ENCODE results near the gene NEUROG2.

NEUROG2 gene

GRCh38 chr4:112511093-112511802, 4.7 kb downstream of the NEUROG2 start:
- Histone ChIP-seq H3K27ac (no peak overlapping the region), H3K4me3 (peak overlapping the region; percentile 18 to 21), H3K27me3 (peaks cover 3 to 87% of the 10 kb centered on the region in 2 donors), H3K36me3 (no peaks in the 10 kb centered on the region), H3K9me3 (no peaks in the 10 kb centered on the region), H3K4me1 (peaks cover 0 to 47% (median 38%) of the 10 kb centered on the region in 4 donors)
- no peak for TF ChIP-seq CTCF (IDR thresholded peaks at IDR 0.05)
- no peak for DNase-seq
- intact Hi-C loops (cut with DNase I; ENCODE audit: low total_unique reads): no loop called here

- peaks cover 0 to 40% (median 30%) of the 10 kb centered on the region in 4 donors for H3K4me1 ChIP-seq
- DNase-seq: peak in 1 of 2 donors; percentile 62
- peaks cover 3 to 85% of the 10 kb centered on the region in 2 donors for H3K27me3 ChIP-seq
- intact Hi-C loops (cut with DNase I; ENCODE audit: low total_unique reads): no loop called here
- H3K4me3 ChIP-seq: peak overlapping the region; percentile 18 to 21
- H3K27ac ChIP-seq: no peak overlapping the region
- H3K9me3 ChIP-seq: no peaks in the 10 kb centered on the region
- no peaks in the 10 kb centered on the region for H3K36me3 ChIP-seq
- no peak for TF ChIP-seq CTCF (IDR thresholded peaks at IDR 0.05)
These were observed 5.5 kb downstream of the NEUROG2 start for GRCh38 chr4:112510291-112511092.

DNA sequence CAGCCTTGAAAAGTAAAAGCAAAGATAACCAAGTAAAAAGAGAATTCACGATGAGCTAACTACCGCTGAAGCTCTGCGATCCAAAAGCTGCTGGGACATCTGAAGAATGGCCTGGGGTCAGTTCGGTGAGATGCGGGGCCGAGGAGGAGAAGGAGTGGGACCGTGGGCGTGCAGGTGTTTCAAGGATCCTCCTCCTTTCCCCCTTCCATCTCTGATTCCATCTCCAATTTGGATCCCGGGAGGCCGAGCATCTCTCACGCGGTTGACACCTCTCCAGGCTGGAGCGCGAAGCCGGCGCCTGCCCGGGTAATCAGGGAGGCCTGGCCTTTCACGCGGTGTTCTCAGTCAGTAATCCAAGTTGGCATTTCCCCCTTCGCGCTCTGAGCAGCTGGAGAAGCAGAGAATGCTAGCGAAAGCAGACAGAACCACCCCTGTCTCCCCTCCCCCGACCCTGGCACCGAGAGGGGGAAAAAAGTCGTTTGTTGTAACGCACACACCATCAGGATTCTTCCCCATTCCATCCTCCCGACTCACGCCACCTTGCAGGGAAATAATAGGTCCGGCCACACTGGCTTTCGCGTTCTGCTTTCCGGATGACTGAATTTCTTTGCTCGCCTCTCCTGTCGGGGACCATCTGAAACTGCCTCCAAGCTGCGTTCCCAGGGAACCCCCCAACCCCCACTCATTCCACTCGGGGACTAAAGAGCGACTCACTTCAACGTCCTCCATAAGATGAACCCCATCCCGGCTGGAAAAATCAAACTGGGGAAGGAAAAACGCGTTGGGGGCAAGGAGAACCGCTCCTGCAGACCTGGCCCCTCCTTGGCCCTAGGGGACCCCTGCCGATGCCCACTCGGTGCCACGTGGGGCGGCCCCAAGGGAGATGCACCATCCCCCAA, 6.5 kb downstream of the NEUROG2 start:
- Histone ChIP-seq H3K27me3 (peaks cover under 1 to 79% of the 10 kb centered on the region in 2 donors), H3K4me3 (peak overlapping the region; percentile 18 to 21), H3K27ac (no peak overlapping the region), H3K36me3 (no peaks in the 10 kb centered on the region), H3K9me3 (no peaks in the 10 kb centered on the region), H3K4me1 (peaks cover 0 to 30% (median 22%) of the 10 kb centered on the region in 4 donors)
- no peak for DNase-seq
- TF ChIP-seq CTCF (IDR thresholded peaks at IDR 0.05): no peak
- intact Hi-C loops (cut with DNase I; ENCODE audit: low total_unique reads): no loop called here

DNA sequence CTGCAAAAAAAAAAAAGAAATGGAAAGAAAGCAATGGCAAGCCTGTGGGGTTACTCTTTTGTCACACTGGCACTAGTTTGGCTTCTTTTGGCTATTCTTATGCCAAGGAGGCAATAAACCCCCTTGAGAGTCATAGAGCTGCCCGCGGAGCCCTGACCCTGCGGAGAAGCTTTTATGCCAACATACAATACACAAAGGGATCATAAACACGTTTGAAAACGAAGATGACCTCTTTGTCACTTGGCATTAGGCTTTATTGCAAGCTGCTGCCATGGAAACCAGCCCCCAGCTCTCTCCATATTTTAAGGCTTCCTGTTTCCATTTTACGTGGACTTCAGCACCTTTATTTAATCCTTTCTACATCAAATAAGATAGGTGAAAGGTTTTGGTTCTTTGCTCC, 7.6 kb downstream of the NEUROG2 start:
- Histone ChIP-seq H3K27me3 (peaks cover 0 to 68% of the 10 kb centered on the region in 2 donors), H3K36me3 (no peaks in the 10 kb centered on the region), H3K9me3 (no peaks in the 10 kb centered on the region), H3K4me3 (no peak overlapping the region), H3K27ac (no peak overlapping the region), H3K4me1 (peaks cover 0 to 28% (median 21%) of the 10 kb centered on the region in 4 donors)
- intact Hi-C loops (cut with DNase I; ENCODE audit: low total_unique reads): no loop called here
- TF ChIP-seq CTCF (IDR thresholded peaks at IDR 0.05): no peak
- DNase-seq: no peak

- H3K9me3 ChIP-seq: no peaks in the 10 kb centered on the region
- no peak for DNase-seq
- peaks cover 0 to 12% (median 8%) of the 10 kb centered on the region in 4 donors for H3K4me1 ChIP-seq
- peaks cover 0 to 39% of the 10 kb centered on the region in 2 donors for H3K27me3 ChIP-seq
- H3K36me3 ChIP-seq: no peaks in the 10 kb centered on the region
- intact Hi-C loops (cut with DNase I; ENCODE audit: low total_unique reads): no loop called here
- H3K4me3 ChIP-seq: no peak overlapping the region
- H3K27ac ChIP-seq: no peak overlapping the region
- no peak for TF ChIP-seq CTCF (IDR thresholded peaks at IDR 0.05)
These were observed 11.2 kb downstream of the NEUROG2 start for GRCh38 chr4:112504807-112505206.

Measured in tibial artery (tissue), 4 donors.